AG08396 (cell line): ENCODE measurements around the gene TNIP1.

Experiments used
- DNase-seq: peaks from one replicate; pipeline ENCODE4 v3.0.0; 2012; ENCODE audit warnings: low spot score, mixed read lengths

The TNIP1 gene

GRCh38 chr5:151021746-151022145 is 59.1 kb downstream of the TNIP1 start:
- no peak for DNase-seq

- peak; percentile 84 for DNase-seq
These were observed 60.3 kb downstream of the TNIP1 start, which contains the start of gene GPX3 for GRCh38 chr5:151020304-151021110. Gene GPX3, plus strand, starts transcription at chr5:151020591. Its CDS starts 64 bp downstream, at chr5:151020655.

GRCh38 chr5:151019331-151019730 is 61.5 kb downstream of the TNIP1 start:
- no peak for DNase-seq

GRCh38 chr5:151018846-151019245 is 62.0 kb downstream of the TNIP1 start:
- DNase-seq = no peak

- no peak for DNase-seq
These were observed 62.9 kb downstream of the TNIP1 start for GRCh38 chr5:151017897-151018296.

GRCh38 chr5:151016700-151017099 is 64.1 kb downstream of the TNIP1 start:
- no peak for DNase-seq

- DNase-seq = no peak
These were observed 64.8 kb downstream of the TNIP1 start for GRCh38 chr5:151015974-151016587.

- DNase-seq = no peak
These were observed 66.0 kb downstream of the TNIP1 start for GRCh38 chr5:151014680-151015343.

GRCh38 chr5:151012862-151013261 is 68.0 kb downstream of the TNIP1 start:
- no peak for DNase-seq

- no peak for DNase-seq
These were observed 71.9 kb downstream of the TNIP1 start for GRCh38 chr5:151008906-151009305.

GRCh38 chr5:151008210-151008491 is 72.7 kb downstream of the TNIP1 start:
- no peak for DNase-seq

- no peak for DNase-seq
These were observed 73.2 kb downstream of the TNIP1 start for GRCh38 chr5:151007430-151008209.

- no peak for DNase-seq
These were observed 74.0 kb downstream of the TNIP1 start for GRCh38 chr5:151006704-151007334.

GRCh38 chr5:151005950-151006576 is 74.8 kb downstream of the TNIP1 start:
- peak; percentile 69 for DNase-seq

- no peak for DNase-seq
These were observed 75.5 kb downstream of the TNIP1 start for GRCh38 chr5:151005187-151005949.

GRCh38 chr5:151004499-151004898 is 76.3 kb downstream of the TNIP1 start:
- no peak for DNase-seq

GRCh38 chr5:151003503-151003860 is 77.4 kb downstream of the TNIP1 start:
- no peak for DNase-seq

- DNase-seq = no peak
These were observed 77.9 kb downstream of the TNIP1 start for GRCh38 chr5:151002681-151003502.

- no peak for DNase-seq
These were observed 78.6 kb downstream of the TNIP1 start for GRCh38 chr5:151002250-151002649.

- no peak for DNase-seq
These were observed 79.4 kb downstream of the TNIP1 start for GRCh38 chr5:151001436-151001835.
